ENCODE results near the gene CUL5.

CUL5 gene

DNA sequence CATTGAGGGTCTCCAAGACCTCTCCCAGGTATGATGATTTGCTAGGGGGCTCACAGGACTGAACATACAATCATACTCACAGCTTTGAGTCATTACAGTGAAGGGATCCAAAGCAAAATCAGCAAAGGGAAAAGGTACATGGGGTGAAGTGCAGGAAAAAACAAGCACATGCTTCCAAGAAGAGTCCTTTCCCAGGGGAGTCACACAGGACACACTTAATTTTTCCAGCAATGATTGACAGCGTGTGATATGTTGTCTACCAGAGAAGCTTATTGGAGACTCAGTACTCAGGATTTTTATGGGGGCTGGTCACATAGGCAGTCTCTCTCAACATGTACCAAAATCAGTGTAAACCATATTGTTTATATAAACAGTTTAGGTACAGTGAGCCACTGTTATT, 25.3 kb downstream of the CUL5 start:
- H3K79me2 ChIP-seq (ENCODE audit: low read length) = peaks cover 41% of the 10 kb centered on the region

DNA sequence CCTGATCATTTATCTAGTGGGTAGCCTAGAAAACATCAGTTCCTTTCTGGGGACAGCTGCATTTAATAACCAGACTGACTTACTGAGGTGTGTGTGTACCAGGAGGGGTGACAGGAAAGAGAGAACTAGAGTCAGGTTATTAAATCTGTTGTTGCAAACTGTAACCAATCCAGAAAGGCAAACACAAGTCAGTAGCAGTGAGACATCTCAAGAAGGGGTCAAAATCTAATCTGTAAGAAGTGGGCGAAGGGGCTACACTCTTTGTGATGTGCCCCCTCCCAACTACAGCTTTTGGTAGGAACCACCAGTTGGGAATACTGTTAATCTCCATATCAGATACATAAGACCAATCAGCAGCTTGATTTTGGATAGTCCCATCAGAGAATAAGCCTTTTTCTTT, 26.3 kb downstream of the CUL5 start:
- Histone ChIP-seq H2AFZ (ENCODE audit: low read depth, low read length) (no peak overlapping the region), H3K4me1 (ENCODE audit: low read length) (peaks cover 11% of the 10 kb centered on the region), H3K27me3 (ENCODE audit: low read depth, low read length) (no peaks in the 10 kb centered on the region), H3K4me3 (ENCODE audit: low read length) (no peak overlapping the region), H3K9me3 (ENCODE audit: insufficient read depth, low read length) (no peaks in the 10 kb centered on the region), H3K9ac (ENCODE audit: low read length) (no peak overlapping the region), H3K36me3 (replicated peaks; ENCODE audit: low read depth, low read length) (peaks cover 13% of the 10 kb centered on the region), H3K79me2 (ENCODE audit: low read length) (peaks cover 34% of the 10 kb centered on the region), H3K4me2 (ENCODE audit: low read length) (no peak overlapping the region), H4K20me1 (ENCODE audit: insufficient read depth, low read length) (peaks cover 8% of the 10 kb centered on the region; the same call in 1 of the 2 replicates), H3K27ac (ENCODE audit: low read length) (no peak overlapping the region)
- TF ChIP-seq, protein P1, sequence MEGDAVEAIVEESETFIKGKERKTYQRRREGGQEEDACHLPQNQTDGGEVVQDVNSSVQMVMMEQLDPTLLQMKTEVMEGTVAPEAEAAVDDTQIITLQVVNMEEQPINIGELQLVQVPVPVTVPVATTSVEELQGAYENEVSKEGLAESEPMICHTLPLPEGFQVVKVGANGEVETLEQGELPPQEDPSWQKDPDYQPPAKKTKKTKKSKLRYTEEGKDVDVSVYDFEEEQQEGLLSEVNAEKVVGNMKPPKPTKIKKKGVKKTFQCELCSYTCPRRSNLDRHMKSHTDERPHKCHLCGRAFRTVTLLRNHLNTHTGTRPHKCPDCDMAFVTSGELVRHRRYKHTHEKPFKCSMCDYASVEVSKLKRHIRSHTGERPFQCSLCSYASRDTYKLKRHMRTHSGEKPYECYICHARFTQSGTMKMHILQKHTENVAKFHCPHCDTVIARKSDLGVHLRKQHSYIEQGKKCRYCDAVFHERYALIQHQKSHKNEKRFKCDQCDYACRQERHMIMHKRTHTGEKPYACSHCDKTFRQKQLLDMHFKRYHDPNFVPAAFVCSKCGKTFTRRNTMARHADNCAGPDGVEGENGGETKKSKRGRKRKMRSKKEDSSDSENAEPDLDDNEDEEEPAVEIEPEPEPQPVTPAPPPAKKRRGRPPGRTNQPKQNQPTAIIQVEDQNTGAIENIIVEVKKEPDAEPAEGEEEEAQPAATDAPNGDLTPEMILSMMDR (IDR thresholded peaks at IDR 0.05; ENCODE audit: low read depth, low read length) = no peak
- no peak for TF ChIP-seq EZH2phosphoT487 (IDR thresholded peaks at IDR 0.05; ENCODE audit: low read depth)

More for the DNA sequence above, 25.3 kb downstream of the CUL5 start:
- Histone ChIP-seq H2AFZ (ENCODE audit: low read depth, low read length) (no peak overlapping the region), H3K36me3 (replicated peaks; ENCODE audit: low read depth, low read length) (peaks cover 13% of the 10 kb centered on the region), H3K4me2 (ENCODE audit: low read length) (no peak overlapping the region), H3K27ac (ENCODE audit: low read length) (no peak overlapping the region), H3K27me3 (ENCODE audit: low read depth, low read length) (no peaks in the 10 kb centered on the region), H4K20me1 (ENCODE audit: insufficient read depth, low read length) (peaks cover 8% of the 10 kb centered on the region; the same call in 1 of the 2 replicates), H3K9ac (ENCODE audit: low read length) (no peak overlapping the region), H3K4me1 (ENCODE audit: low read length) (peaks cover 11% of the 10 kb centered on the region), H3K4me3 (ENCODE audit: low read length) (no peak overlapping the region), H3K9me3 (ENCODE audit: insufficient read depth, low read length) (no peaks in the 10 kb centered on the region)
- no peak for TF ChIP-seq EZH2phosphoT487 (IDR thresholded peaks at IDR 0.05; ENCODE audit: low read depth)
- TF ChIP-seq, protein P1 (IDR thresholded peaks at IDR 0.05; ENCODE audit: low read depth, low read length) = no peak

- H4K20me1 ChIP-seq (ENCODE audit: insufficient read depth, low read length) = peaks cover 8% of the 10 kb centered on the region; the same call in 1 of the 2 replicates
- H3K4me2 ChIP-seq (ENCODE audit: low read length) = no peak overlapping the region
- peaks cover 13% of the 10 kb centered on the region for H3K36me3 ChIP-seq (replicated peaks; ENCODE audit: low read depth, low read length)
- no peaks in the 10 kb centered on the region for H3K27me3 ChIP-seq (ENCODE audit: low read depth, low read length)
- H2AFZ ChIP-seq (ENCODE audit: low read depth, low read length) = no peak overlapping the region
- H3K4me3 ChIP-seq (ENCODE audit: low read length) = no peak overlapping the region
- H3K9ac ChIP-seq (ENCODE audit: low read length) = no peak overlapping the region
- TF ChIP-seq, protein P1 (IDR thresholded peaks at IDR 0.05; ENCODE audit: low read depth, low read length) = no peak
- no peak for TF ChIP-seq EZH2phosphoT487 (IDR thresholded peaks at IDR 0.05; ENCODE audit: low read depth)
- H3K79me2 ChIP-seq (ENCODE audit: low read length) = peaks cover 27% of the 10 kb centered on the region
- no peaks in the 10 kb centered on the region for H3K9me3 ChIP-seq (ENCODE audit: insufficient read depth, low read length)
- H3K27ac ChIP-seq (ENCODE audit: low read length) = no peak overlapping the region
- H3K4me1 ChIP-seq (ENCODE audit: low read length) = peaks cover 11% of the 10 kb centered on the region
Observed at GRCh38 chr11:108035690-108036089, 27.0 kb downstream of the CUL5 start.

- Histone ChIP-seq H3K27ac (ENCODE audit: low read length) (no peak overlapping the region), H3K4me1 (ENCODE audit: low read length) (peaks cover 9% of the 10 kb centered on the region), H3K4me2 (ENCODE audit: low read length) (no peak overlapping the region), H4K20me1 (ENCODE audit: insufficient read depth, low read length) (peaks cover 8% of the 10 kb centered on the region; the same call in 1 of the 2 replicates), H3K4me3 (ENCODE audit: low read length) (no peak overlapping the region), H3K9ac (ENCODE audit: low read length) (no peak overlapping the region), H2AFZ (ENCODE audit: low read depth, low read length) (no peak overlapping the region), H3K36me3 (replicated peaks; ENCODE audit: low read depth, low read length) (peaks cover 10% of the 10 kb centered on the region), H3K9me3 (ENCODE audit: insufficient read depth, low read length) (no peaks in the 10 kb centered on the region), H3K27me3 (ENCODE audit: low read depth, low read length) (no peaks in the 10 kb centered on the region), H3K79me2 (ENCODE audit: low read length) (peaks cover 12% of the 10 kb centered on the region)
- no peak for TF ChIP-seq EZH2phosphoT487 (IDR thresholded peaks at IDR 0.05; ENCODE audit: low read depth)
- TF ChIP-seq, protein P1 (IDR thresholded peaks at IDR 0.05; ENCODE audit: low read depth, low read length) = no peak
Observed at GRCh38 chr11:108037211-108037610, 28.5 kb downstream of the CUL5 start.

Data from OCI-LY3 (cell line).